Adrenal gland (tissue), 5 donors: ENCODE data around the gene ZNF470.

Experiments
- POLR2A ChIP-seq, 2 donors: fragments of 450-650 bp; IDR thresholded peaks; one replicate each; pipeline ENCODE4 v1.6.1; 2017; ENCODE audit warnings: antibody characterized with exemption in 2 of 2, mild to moderate bottlenecking in 2 of 2, moderate library complexity in 1 of 2
- TF ChIP-seq, protein P1 (sequence below), 6 experiments: fragments of 450-650 bp in 4 of 6; fragments of 200-600 bp in 2 of 6; sonication (generic) in 1 of 6; IDR thresholded peaks; 1 replicate in 5 of 6; 2 replicates in 1 of 6; pipeline versions ENCODE4 v1.5.1 to v1.8.0; 2016 to 2021; ENCODE audit warnings: antibody characterized with exemption in 6 of 6, mild to moderate bottlenecking in 2 of 6, moderate library complexity in 1 of 6
- donor health status: DM: no; HTN: no; CAD: no.

DNA sequence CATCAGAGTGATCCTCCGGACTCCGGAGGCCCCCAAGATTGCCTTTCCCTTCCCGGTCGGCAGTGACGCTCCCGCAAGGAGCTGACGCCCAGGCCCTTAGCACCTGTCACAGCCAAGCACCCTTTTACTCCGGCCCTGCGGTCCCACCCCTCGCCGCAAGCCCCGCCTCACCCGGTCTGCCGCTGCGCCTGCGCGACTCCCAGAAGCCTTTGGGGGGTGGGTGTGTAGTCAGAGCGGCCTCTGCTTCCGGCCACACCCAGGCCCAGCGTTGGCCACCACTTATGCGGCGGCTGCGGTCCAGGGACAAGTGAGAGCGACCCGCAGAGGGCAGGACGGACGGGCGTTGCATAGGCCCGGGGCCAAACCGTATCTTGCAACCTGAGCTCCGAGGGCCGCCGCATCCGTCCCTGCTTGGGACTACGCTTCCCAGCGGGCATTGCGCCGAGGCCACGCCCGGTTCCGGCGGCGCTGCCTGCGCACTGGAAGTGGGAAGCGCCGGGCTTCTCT lies 29.0 kb upstream of the ZNF470 start:
- peak in 1 of 2 donors; percentile 9 for TF ChIP-seq POLR2A (IDR thresholded peaks at IDR 0.05)
- TF ChIP-seq, protein P1, sequence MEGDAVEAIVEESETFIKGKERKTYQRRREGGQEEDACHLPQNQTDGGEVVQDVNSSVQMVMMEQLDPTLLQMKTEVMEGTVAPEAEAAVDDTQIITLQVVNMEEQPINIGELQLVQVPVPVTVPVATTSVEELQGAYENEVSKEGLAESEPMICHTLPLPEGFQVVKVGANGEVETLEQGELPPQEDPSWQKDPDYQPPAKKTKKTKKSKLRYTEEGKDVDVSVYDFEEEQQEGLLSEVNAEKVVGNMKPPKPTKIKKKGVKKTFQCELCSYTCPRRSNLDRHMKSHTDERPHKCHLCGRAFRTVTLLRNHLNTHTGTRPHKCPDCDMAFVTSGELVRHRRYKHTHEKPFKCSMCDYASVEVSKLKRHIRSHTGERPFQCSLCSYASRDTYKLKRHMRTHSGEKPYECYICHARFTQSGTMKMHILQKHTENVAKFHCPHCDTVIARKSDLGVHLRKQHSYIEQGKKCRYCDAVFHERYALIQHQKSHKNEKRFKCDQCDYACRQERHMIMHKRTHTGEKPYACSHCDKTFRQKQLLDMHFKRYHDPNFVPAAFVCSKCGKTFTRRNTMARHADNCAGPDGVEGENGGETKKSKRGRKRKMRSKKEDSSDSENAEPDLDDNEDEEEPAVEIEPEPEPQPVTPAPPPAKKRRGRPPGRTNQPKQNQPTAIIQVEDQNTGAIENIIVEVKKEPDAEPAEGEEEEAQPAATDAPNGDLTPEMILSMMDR (IDR thresholded peaks at IDR 0.05) = peak in 3 of 6 experiments; percentile 18 to 28 (median 25)
